Endodermal cell (in vitro differentiated cells): ENCODE measurements around the gene KIF6. TPM values are rescaled to one million over a fixed set of nuclear protein-coding genes. Genes with fewer than 3 reads are reported as not detected.

Experiments used
- DNase-seq: peaks from one replicate; pipeline ENCODE4 v3.0.0-alpha.2; 2017
- H3K27ac ChIP-seq: 2 replicates; pipeline ENCODE4 v1.5.1; 2013; ENCODE audit warnings: mild to moderate bottlenecking, low read depth, low read length, moderate library complexity
- H3K27me3 ChIP-seq: 2 replicates; pipeline ENCODE4 v1.6.1; 2013; ENCODE audit warnings: mild to moderate bottlenecking, low read length, moderate library complexity; ENCODE audit not compliant: insufficient read depth, control insufficient read depth, poor library complexity, severe bottlenecking
- H3K36me3 ChIP-seq: 2 replicates; pipeline ENCODE4 v1.7.0; 2013; ENCODE audit warnings: mild to moderate bottlenecking, low read length, moderate library complexity; ENCODE audit not compliant: control insufficient read depth, insufficient read depth
- H3K4me1 ChIP-seq: one replicate; pipeline ENCODE4 v1.7.0; 2013; ENCODE audit warnings: low read length; ENCODE audit not compliant: control insufficient read depth, insufficient read depth
- H3K4me3 ChIP-seq: 2 replicates; pipeline ENCODE4 v1.5.1; 2013; ENCODE audit warnings: mild to moderate bottlenecking, low read length, moderate library complexity
- H3K9ac ChIP-seq: 2 replicates; pipeline ENCODE4 v1.6.1; 2013; ENCODE audit warnings: mild to moderate bottlenecking, low read length, moderate library complexity; ENCODE audit not compliant: poor library complexity, severe bottlenecking; ENCODE audit errors: extremely low read depth
- H3K9me3 ChIP-seq: 2 replicates; pipeline ENCODE4 v1.6.1; 2013; ENCODE audit warnings: mild to moderate bottlenecking, low read length, moderate library complexity; ENCODE audit not compliant: control insufficient read depth
- H3K27ac Mint-ChIP-seq: 2 replicates; pipeline ENCODE4 v1.8.0; 2020; ENCODE audit warnings: mixed read lengths
- H3K27me3 Mint-ChIP-seq: 2 replicates; pipeline ENCODE4 v1.8.0; 2021; ENCODE audit warnings: mild to moderate bottlenecking, mixed read lengths; ENCODE audit not compliant: insufficient read depth
- H3K36me3 Mint-ChIP-seq: 2 replicates; pipeline ENCODE4 v1.8.0; 2020; ENCODE audit warnings: low read depth, mixed read lengths
- H3K4me1 Mint-ChIP-seq: 2 replicates; pipeline ENCODE4 v1.8.0; 2020; ENCODE audit warnings: mixed read lengths
- H3K4me3 Mint-ChIP-seq: 2 replicates; pipeline ENCODE4 v1.8.0; 2020; ENCODE audit warnings: mild to moderate bottlenecking, moderate library complexity, mixed read lengths
- H3K9me3 Mint-ChIP-seq: 2 replicates; pipeline ENCODE4 v1.8.0; 2020; ENCODE audit warnings: mild to moderate bottlenecking, mixed read lengths
- WGBS, 2 experiments: methylation state at CpG; one replicate each; pipeline versions ENCODE4 v1.1.5 to v1.1.7; 2013; ENCODE audit warnings: missing lambda C conversion rate in 2 of 2, mixed read lengths in 1 of 2; ENCODE audit not compliant: insufficient coverage in 1 of 2, insufficient read length in 1 of 2; 5-methylcytosine and 5-hydroxymethylcytosine counted together
- total RNA-seq, 2 donors: library from RNA; stranded (reverse); fragmentation: NEBNext Ultra II Directional in 1 of 2; extraction: Animal tissue kit (Norgen Biotek cat#: 25700) in 1 of 2; gene quantifications; 2 replicates in 1 of 2; 3 replicates in 1 of 2; pipeline ENCODE4 v1.2.1, GENCODE V29; 2021
- TF ChIP-seq, protein P1 (sequence below): fragments of 200-600 bp; sonication (generic); conservative IDR thresholded peaks from 2 replicates; pipeline ENCODE4 v1.5.0; 2021; ENCODE audit warnings: antibody characterized with exemption, mild to moderate bottlenecking

Gene KIF6
- total RNA-seq, 2 donors from 2014 or later = 0.62 to 1.1 TPM

DNA sequence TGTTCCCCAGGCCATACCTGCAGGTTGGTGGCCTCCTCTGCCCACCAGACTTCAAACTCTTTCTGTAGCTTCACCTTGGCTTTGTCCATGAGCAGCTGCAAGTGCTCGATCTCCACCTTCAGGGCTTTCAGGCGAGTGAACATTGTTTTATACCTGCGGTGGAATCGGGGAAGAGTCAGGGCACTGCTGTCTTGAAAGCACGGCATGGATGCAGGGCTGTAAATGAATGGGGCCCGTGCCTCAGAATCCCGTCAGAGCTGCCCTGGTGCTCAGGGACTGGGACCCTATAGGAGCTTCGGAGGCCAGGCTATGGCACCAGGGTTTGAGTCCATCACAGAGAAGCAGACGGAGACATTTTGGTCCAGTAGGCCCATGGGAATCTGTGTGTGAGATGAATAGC, 364.8 kb downstream of the KIF6 start:
- DNase-seq = no peak
- Mint-ChIP-seq H3K27me3 (no peaks in the 10 kb centered on the region), H3K4me1 (peaks cover 8% of the 10 kb centered on the region), H3K27ac (no peak overlapping the region), H3K36me3 (no peaks in the 10 kb centered on the region), H3K4me3 (no peak overlapping the region), H3K9me3 (no peaks in the 10 kb centered on the region)
- Histone ChIP-seq H3K27ac (no peak overlapping the region), H3K9me3 (no peaks in the 10 kb centered on the region), H3K9ac (no peak overlapping the region), H3K36me3 (no peaks in the 10 kb centered on the region), H3K4me1 (no peaks in the 10 kb centered on the region), H3K27me3 (no peaks in the 10 kb centered on the region), H3K4me3 (no peak overlapping the region)
- WGBS, 2 experiments = 92 to 95% methylated on average over 9 of the region's 9 CpGs
- TF ChIP-seq, protein P1, sequence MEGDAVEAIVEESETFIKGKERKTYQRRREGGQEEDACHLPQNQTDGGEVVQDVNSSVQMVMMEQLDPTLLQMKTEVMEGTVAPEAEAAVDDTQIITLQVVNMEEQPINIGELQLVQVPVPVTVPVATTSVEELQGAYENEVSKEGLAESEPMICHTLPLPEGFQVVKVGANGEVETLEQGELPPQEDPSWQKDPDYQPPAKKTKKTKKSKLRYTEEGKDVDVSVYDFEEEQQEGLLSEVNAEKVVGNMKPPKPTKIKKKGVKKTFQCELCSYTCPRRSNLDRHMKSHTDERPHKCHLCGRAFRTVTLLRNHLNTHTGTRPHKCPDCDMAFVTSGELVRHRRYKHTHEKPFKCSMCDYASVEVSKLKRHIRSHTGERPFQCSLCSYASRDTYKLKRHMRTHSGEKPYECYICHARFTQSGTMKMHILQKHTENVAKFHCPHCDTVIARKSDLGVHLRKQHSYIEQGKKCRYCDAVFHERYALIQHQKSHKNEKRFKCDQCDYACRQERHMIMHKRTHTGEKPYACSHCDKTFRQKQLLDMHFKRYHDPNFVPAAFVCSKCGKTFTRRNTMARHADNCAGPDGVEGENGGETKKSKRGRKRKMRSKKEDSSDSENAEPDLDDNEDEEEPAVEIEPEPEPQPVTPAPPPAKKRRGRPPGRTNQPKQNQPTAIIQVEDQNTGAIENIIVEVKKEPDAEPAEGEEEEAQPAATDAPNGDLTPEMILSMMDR = no peak

DNA sequence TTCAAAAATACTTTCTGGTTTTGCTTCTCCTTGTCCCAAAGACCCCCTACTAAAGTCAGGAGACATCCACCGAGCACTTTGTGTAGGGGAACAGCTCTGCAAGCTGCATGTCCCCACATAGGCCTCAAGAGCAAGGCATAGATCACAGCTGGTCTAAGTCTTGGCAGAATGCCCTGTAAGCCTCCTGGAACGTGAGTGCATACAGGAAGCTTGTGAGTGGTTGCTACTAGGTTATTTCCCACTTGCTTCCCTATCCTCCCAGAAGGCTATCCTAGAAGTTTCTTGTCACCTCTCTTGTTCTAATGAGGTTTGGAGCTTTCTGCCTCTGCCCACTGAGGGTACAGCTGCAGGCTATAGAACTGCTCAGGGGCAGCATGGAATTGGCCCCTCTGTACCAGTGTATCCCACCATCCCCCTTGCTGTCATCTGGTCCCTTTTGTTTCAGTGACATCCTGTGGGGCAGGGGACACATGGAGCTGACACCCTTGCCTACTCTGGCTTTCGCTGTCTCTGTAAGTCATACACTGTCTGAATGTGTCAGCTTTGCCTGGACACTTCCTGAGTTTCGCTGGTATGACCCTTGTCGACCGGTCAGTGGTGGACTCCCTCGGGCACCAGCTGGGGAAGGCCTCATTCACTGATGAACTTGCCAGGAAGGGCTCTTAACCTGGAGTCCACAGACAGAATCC, 367.1 kb downstream of the KIF6 start:
- Histone ChIP-seq H3K4me3 (no peak overlapping the region), H3K9me3 (no peaks in the 10 kb centered on the region), H3K27me3 (no peaks in the 10 kb centered on the region), H3K36me3 (no peaks in the 10 kb centered on the region), H3K4me1 (no peaks in the 10 kb centered on the region), H3K9ac (no peak overlapping the region), H3K27ac (no peak overlapping the region)
- DNase-seq = no peak
- WGBS, 2 experiments = 90 to 98% methylated on average over 6 to 7 of the region's 7 CpGs
- no peak overlapping the region for H3K4me3 Mint-ChIP-seq
- TF ChIP-seq, protein P1 = no peak
- peaks cover 8% of the 10 kb centered on the region for H3K4me1 Mint-ChIP-seq
- no peaks in the 10 kb centered on the region for H3K27me3 Mint-ChIP-seq
- H3K9me3 Mint-ChIP-seq = no peaks in the 10 kb centered on the region
- H3K27ac Mint-ChIP-seq = no peak overlapping the region
- H3K36me3 Mint-ChIP-seq = no peaks in the 10 kb centered on the region

DNA sequence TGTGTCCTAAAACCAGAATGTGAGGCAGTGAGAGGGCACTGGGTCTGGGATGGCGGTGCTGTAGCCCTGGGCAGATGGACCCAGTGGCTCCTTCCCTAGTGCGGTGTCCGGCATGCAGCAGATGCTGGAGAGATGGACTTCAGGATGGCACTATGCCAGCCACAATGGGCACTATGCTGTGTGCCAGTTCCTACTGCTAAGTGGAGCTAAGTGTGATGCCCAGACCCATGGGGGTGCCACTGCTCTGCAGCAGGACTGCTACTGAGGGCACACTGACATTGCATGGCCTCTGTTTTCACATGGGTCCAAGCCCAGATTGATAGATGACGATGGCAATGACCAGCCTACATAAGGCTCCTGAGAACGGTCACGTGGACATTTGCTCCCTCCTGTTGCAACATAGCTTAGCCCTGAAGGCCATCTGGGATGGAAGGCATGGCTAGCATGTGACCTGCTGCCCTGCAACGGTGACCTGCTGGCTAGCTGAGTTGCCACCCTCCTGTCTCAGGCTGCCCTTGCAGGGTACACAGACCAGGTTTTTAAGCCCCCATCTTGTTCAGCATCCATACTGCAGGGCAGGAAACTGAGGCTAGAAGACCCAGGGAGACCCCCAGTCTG, 371.4 kb downstream of the KIF6 start:
- Mint-ChIP-seq H3K4me1 (peaks cover 2% of the 10 kb centered on the region), H3K27me3 (no peaks in the 10 kb centered on the region), H3K27ac (no peak overlapping the region), H3K4me3 (no peak overlapping the region), H3K9me3 (no peaks in the 10 kb centered on the region), H3K36me3 (no peaks in the 10 kb centered on the region)
- no peak for DNase-seq
- no peak overlapping the region for H3K27ac ChIP-seq
- no peak overlapping the region for H3K4me3 ChIP-seq
- no peak overlapping the region for H3K9ac ChIP-seq
- no peaks in the 10 kb centered on the region for H3K9me3 ChIP-seq
- no peaks in the 10 kb centered on the region for H3K4me1 ChIP-seq
- TF ChIP-seq, protein P1 = no peak
- H3K27me3 ChIP-seq = no peaks in the 10 kb centered on the region
- no peaks in the 10 kb centered on the region for H3K36me3 ChIP-seq
- 91 to 93% methylated on average over 4 to 7 of the region's 7 CpGs for WGBS, 2 experiments
